HFF-Myc (cell line): Measurements from ENCODE around the gene RHOH.
"Not testable (repeated sequence)": the region's sequence is repeated elsewhere in the genome, so short reads cannot be mapped to it uniquely, and the experiment has no call there.

Experiments
- DNase-seq: peaks from one replicate; pipeline ENCODE4 v3.0.0-alpha.2; 2011; ENCODE audit warnings: low read depth; ENCODE audit errors: extremely low read depth
- H3K4me3 ChIP-seq: replicated peaks from 2 replicates; pipeline ENCODE4 v1.5.1; 2011; ENCODE audit warnings: low read depth, mild to moderate bottlenecking, control low read depth, low read length
- TF ChIP-seq, protein P1 (sequence below): IDR thresholded peaks from 2 replicates; pipeline ENCODE4 v1.5.1; 2012; ENCODE audit warnings: mild to moderate bottlenecking, low read depth, low read length, control low read depth; ENCODE audit errors: missing control alignments

The RHOH gene

DNA sequence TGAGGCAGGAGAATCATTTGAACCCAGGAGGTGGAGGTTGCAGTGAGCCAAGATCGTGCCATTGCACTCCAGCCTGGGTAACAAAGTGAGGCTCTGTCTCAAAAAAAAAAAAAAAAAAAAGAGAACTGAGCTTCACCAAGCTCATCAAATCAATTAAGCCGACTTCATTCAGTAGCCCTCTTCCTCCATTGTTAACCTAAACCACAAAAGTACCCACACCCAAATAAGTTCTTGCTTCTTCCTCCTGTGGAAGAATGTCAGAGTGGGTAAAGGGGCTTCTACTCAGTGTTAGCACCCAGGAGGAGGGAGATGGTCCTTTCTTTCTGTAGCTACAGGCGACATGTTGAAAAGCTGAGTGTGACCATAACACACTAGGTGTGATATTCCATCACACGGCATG is 79.7 kb downstream of the RHOH start:
- no peak overlapping the region for H3K4me3 ChIP-seq
- DNase-seq: no peak
- TF ChIP-seq, protein P1, sequence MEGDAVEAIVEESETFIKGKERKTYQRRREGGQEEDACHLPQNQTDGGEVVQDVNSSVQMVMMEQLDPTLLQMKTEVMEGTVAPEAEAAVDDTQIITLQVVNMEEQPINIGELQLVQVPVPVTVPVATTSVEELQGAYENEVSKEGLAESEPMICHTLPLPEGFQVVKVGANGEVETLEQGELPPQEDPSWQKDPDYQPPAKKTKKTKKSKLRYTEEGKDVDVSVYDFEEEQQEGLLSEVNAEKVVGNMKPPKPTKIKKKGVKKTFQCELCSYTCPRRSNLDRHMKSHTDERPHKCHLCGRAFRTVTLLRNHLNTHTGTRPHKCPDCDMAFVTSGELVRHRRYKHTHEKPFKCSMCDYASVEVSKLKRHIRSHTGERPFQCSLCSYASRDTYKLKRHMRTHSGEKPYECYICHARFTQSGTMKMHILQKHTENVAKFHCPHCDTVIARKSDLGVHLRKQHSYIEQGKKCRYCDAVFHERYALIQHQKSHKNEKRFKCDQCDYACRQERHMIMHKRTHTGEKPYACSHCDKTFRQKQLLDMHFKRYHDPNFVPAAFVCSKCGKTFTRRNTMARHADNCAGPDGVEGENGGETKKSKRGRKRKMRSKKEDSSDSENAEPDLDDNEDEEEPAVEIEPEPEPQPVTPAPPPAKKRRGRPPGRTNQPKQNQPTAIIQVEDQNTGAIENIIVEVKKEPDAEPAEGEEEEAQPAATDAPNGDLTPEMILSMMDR: no peak

DNA sequence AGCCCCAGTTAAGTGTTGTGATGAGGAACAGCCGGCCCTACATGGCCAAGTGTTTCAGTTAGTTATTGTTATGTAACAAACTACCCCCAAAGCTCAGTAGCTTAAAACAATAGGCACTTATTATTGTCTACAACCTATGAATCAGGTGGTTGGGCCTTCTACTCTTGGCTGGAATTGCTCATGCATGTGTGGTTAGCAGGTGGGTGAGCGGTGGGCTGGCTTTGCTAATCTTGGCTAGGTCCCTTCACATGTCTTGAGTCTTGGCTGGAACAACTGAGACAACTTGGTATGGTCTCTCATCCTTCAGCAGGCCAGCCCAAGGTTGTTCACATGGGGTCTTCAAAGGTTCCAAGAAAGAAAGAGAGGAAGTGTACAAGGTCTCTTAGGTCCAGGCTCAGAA is 83.8 kb downstream of the RHOH start:
- no peak overlapping the region for H3K4me3 ChIP-seq
- TF ChIP-seq, protein P1: no peak
- DNase-seq: no peak

DNA sequence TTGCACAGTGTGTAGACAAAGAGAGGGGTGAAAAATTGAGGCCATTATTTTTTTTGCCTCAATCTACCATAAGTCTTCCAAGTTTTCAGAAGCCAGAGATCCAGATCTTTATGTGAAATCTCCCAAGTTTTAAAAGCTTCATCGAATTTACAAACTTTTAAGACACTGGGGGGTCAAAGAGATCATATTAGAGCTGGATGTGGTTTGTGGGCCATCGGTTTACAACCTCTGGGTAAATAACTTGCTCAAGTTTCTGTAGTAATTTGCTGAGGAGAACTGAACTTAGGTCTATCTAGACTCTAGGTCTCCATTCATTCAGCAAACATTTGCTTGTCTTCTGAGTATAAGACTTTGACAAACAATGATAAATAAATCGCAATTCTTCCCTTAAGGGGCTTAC is 84.3 kb downstream of the RHOH start:
- no peak overlapping the region for H3K4me3 ChIP-seq
- no peak for DNase-seq
- TF ChIP-seq, protein P1: no peak

DNA sequence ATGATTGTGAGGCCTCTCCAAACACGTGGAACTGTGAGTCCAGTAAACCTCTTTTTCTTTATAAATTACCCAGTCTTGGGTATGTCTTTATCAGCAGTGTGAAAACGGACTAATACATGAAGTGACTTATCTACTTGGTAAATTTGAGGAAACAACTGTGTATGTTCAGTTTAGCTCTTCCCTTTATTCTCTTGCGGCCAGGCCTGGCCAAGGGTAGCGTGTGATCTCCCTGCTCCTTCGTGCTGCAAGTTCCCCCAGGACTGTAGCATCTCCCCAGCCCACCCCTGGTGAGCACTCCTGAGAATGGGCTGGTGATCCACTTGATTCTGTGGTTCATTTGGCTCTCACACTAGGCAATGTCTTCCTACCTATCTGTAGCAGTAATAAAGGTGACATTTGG is 85.1 kb downstream of the RHOH start:
- DNase-seq: no peak
- no peak overlapping the region for H3K4me3 ChIP-seq
- TF ChIP-seq, protein P1: no peak

DNA sequence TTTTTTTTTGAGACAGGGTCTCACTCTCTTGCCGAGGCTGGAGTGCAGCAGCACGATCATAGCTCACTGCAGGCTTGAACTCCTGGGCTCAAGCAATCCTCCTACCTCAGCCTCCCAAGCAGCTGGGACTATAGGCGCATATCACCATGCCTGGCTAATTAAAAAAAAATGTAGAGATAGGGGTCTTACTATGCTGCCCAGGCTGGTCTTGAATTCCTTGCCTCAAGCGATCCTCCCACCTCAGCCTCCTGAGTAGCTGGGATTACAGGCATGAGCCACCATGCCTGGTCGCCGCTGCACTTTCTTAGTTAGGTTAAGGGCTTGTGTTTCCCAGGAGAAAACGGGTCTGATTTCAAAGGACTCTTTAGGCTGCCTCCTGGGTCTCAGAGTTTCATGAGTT is 86.0 kb downstream of the RHOH start:
- H3K4me3 ChIP-seq, DNase-seq: not testable (repeated sequence)

DNA sequence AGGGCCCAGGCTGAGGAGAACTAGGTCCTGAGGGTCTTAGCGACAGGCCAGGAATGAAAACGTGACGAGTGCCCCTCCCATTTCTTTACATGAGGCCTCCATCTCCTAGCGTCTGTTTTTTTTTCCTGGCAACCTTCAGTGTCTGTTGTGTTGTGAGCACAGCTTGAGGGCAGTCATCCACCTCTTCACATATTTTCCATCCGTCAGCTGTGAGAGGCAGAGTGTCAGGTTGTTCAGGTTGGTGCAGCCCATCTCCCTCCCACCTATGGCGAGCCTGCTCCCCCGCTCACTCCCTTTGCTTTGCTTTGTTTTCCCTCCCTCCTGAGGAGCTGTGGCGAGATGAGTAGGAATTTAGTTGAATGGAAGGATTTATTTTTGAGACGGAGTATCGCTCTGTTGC is 86.6 kb downstream of the RHOH start:
- TF ChIP-seq, protein P1: no peak
- no peak overlapping the region for H3K4me3 ChIP-seq
- DNase-seq: no peak

DNA sequence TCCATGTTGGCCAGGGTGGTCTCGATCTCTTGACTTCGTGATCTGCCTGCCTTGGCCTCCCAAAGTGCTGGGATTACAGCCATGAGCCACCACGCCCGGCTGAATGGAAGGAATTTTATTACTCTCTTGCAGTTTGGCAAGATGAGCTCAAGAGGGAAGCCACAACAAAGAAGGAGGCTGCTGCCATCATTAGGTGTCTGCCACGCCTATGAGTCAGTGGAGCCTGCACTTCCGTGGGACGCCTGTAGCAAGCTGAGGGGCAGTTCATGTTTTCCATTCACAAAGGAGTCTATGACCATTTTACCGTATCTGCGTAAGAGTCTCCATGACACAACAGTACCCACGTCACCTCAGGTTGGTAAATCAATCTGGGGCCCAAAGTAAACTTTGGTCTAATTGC is 87.1 kb downstream of the RHOH start:
- DNase-seq: no peak
- TF ChIP-seq, protein P1: no peak
- no peak overlapping the region for H3K4me3 ChIP-seq
